Measurements from ENCODE around the gene WWOX. TPM values are rescaled to one million over a fixed set of nuclear protein-coding genes. Genes with fewer than 3 reads are reported as not detected.

Gene WWOX
- total RNA-seq, 1 donor from 2014 or later = 19.2 TPM

GRCh38 chr16:78768226-78768625 lies 668.8 kb downstream of the WWOX start:
- no peak overlapping the region for H3K4me3 ChIP-seq
- DNase-seq (no peak), ATAC-seq (no peak)
- TF ChIP-seq CTCF (IDR thresholded peaks at IDR 0.05) = no peak
- H3K27ac ChIP-seq = no peak overlapping the region
- H3K27me3 ChIP-seq (ENCODE audit: low read depth) = no peaks in the 10 kb centered on the region
- no peaks in the 10 kb centered on the region for H3K36me3 ChIP-seq
- intact Hi-C loops (cut with DNase I) = no loop called here
- peaks cover 9% of the 10 kb centered on the region for H3K4me1 ChIP-seq
- no peaks in the 10 kb centered on the region for H3K9me3 ChIP-seq

- Histone ChIP-seq H3K4me1 (peaks cover 9% of the 10 kb centered on the region), H3K36me3 (no peaks in the 10 kb centered on the region), H3K27me3 (ENCODE audit: low read depth) (no peaks in the 10 kb centered on the region), H3K27ac (no peak overlapping the region), H3K4me3 (no peak overlapping the region), H3K9me3 (no peaks in the 10 kb centered on the region)
- ATAC-seq = no peak
- TF ChIP-seq CTCF (IDR thresholded peaks at IDR 0.05) = no peak
- intact Hi-C loops (cut with DNase I) = no loop called here
- no peak for DNase-seq
Measured at GRCh38 chr16:78768718-78769117, 669.3 kb downstream of the WWOX start.

GRCh38 chr16:78770353-78771091 lies 671.1 kb downstream of the WWOX start:
- Histone ChIP-seq H3K4me3 (no peak overlapping the region), H3K27me3 (ENCODE audit: low read depth) (no peaks in the 10 kb centered on the region), H3K27ac (no peak overlapping the region), H3K4me1 (peaks cover 9% of the 10 kb centered on the region), H3K9me3 (no peaks in the 10 kb centered on the region), H3K36me3 (no peaks in the 10 kb centered on the region)
- DNase-seq (peak; percentile 81), ATAC-seq (peak; percentile 84 to 95)
- peak; percentile 91 for TF ChIP-seq CTCF (IDR thresholded peaks at IDR 0.05)
- intact Hi-C loops (cut with DNase I) = no loop called here

DNA sequence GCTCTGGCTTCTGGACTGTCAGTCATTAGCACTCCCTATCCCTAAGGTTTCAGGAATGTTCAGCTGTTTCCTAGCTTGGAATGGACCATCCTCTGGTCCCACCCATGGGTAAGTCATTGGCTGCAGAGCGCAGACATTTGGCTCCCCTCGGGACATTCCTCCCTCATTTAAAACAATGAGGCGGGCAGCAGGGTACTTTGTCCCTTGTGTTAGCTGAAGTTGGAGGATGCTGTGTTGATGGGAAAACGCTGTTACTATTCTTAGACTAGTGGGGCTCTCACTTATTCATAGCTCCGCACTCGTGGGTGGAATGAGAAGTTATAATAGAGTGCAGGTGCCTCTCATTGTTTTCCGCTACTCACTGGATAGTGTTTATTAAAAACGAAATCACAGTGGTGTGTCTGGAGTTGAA lies 673.8 kb downstream of the WWOX start:
- no peaks in the 10 kb centered on the region for H3K9me3 ChIP-seq
- no peaks in the 10 kb centered on the region for H3K27me3 ChIP-seq (ENCODE audit: low read depth)
- no peak for ATAC-seq
- no peak overlapping the region for H3K4me3 ChIP-seq
- no peak for TF ChIP-seq CTCF (IDR thresholded peaks at IDR 0.05)
- no peak for DNase-seq
- no peaks in the 10 kb centered on the region for H3K36me3 ChIP-seq
- no peak overlapping the region for H3K27ac ChIP-seq
- H3K4me1 ChIP-seq = peaks cover 9% of the 10 kb centered on the region
- intact Hi-C loops (cut with DNase I) = no loop called here

DNA sequence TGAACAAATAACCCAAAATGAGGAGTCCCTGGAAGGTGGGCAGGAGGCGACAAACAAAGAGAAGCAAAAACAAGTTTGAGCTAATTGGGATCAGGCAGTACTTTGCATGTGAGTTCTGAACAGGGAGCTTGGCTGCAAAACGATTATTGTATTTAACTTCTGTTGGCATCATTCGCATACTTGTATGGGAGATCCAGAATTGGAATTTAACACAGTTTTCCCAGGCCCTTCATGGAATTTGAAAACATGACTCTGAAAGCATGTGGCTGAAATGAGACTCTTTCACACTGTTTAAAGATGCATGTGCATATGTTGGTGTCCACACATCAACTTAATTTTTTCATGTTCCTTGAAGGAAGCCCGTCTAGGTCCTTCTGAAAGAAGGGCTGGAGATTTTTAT lies 674.3 kb downstream of the WWOX start:
- Histone ChIP-seq H3K27me3 (ENCODE audit: low read depth) (no peaks in the 10 kb centered on the region), H3K36me3 (no peaks in the 10 kb centered on the region), H3K4me3 (no peak overlapping the region), H3K9me3 (no peaks in the 10 kb centered on the region), H3K4me1 (peaks cover 9% of the 10 kb centered on the region), H3K27ac (no peak overlapping the region)
- DNase-seq (no peak), ATAC-seq (no peak)
- intact Hi-C loops (cut with DNase I) = no loop called here
- TF ChIP-seq CTCF (IDR thresholded peaks at IDR 0.05) = no peak

Data from lower lobe of right lung (tissue), 2 donors.